Esophagus muscularis mucosa (tissue), 4 donors: ENCODE data around the gene CTU1. TPM values are rescaled to one million over a fixed set of nuclear protein-coding genes. Genes with fewer than 3 reads are reported as not detected.
A peak's percentile ranks its signal among the peaks of the same experiment; 100 is the strongest.
"Not testable (repeated sequence)": the region's sequence is repeated elsewhere in the genome, so short reads cannot be mapped to it uniquely, and the experiment has no call there.

Experiments used
- DNase-seq: peaks from one replicate; pipeline ENCODE4 v3.0.0-alpha.2; 2017; ENCODE audit errors: extremely low spot score
- H3K27ac ChIP-seq, 4 donors: fragments of 200-600 bp; sonication (generic); replicated peaks in 1 of 4; 1 replicate in 3 of 4; 2 replicates in 1 of 4; pipeline ENCODE4 v1.5.1; 2016 to 2019; ENCODE audit warnings: mild to moderate bottlenecking in 1 of 4
- H3K27me3 ChIP-seq, 4 donors: fragments of 200-600 bp; sonication (generic); one replicate each; pipeline versions ENCODE4 v1.5.1 to v1.6.0; 2016 to 2019
- H3K36me3 ChIP-seq, 4 donors: fragments of 200-600 bp; sonication (generic); one replicate each; pipeline ENCODE4 v1.5.1; 2016 to 2019
- H3K4me1 ChIP-seq, 4 donors: fragments of 200-600 bp; sonication (generic); one replicate each; pipeline ENCODE4 v1.5.1; 2016 to 2019
- H3K4me3 ChIP-seq, 4 donors: fragments of 200-600 bp; sonication (generic); 1 replicate in 2 of 4; 2 replicates in 2 of 4; pipeline ENCODE4 v1.5.1; 2016 to 2019; ENCODE audit warnings: mild to moderate bottlenecking in 4 of 4, moderate library complexity in 1 of 4
- H3K9me3 ChIP-seq, 4 donors: fragments of 200-600 bp; sonication (generic); 1 replicate in 3 of 4; 2 replicates in 1 of 4; pipeline ENCODE4 v1.5.1; 2016 to 2019
- CTCF ChIP-seq, 3 experiments: fragments of 200-600 bp in 2 of 3; fragments of 450-650 bp in 1 of 3; sonication (generic) in 2 of 3; IDR thresholded peaks; one replicate each; pipeline ENCODE4 v1.5.1; 2017 to 2019; ENCODE audit warnings: antibody characterized with exemption in 3 of 3, mild to moderate bottlenecking in 2 of 3, moderate library complexity in 1 of 3
- EP300 ChIP-seq: sonication (generic); formaldehyde crosslinking; IDR thresholded peaks from one replicate; pipeline ENCODE4 v1.6.1; 2017; ENCODE audit warnings: antibody characterized with exemption
- POLR2A ChIP-seq: fragments of 450-650 bp; IDR thresholded peaks from one replicate; pipeline ENCODE4 v1.6.1; 2017; ENCODE audit warnings: antibody characterized with exemption, moderate library complexity, mild to moderate bottlenecking, low read depth
- POLR2AphosphoS5 ChIP-seq, 2 donors: sonication (generic); formaldehyde crosslinking; IDR thresholded peaks; one replicate each; pipeline ENCODE4 v1.6.1; 2017; ENCODE audit warnings: antibody characterized with exemption in 2 of 2
- WGBS: methylation state at CpG from one replicate; pipeline ENCODE4 v1.1.5; 2018; 5-methylcytosine and 5-hydroxymethylcytosine counted together
- intact Hi-C: fragments of 100-400 bp; cut with DNase I; formaldehyde crosslinking; loops from one replicate; pipeline ENCODE4 v1.15.1; 2023
- total RNA-seq, 4 donors: library from RNA; depleted of rRNA; stranded (reverse); fragments of >200 nt; gene quantifications; one replicate each; pipeline versions ENCODE4 v1.1.0 to v1.2.1, GENCODE V29; 2016

CTU1 gene
- total RNA-seq, 4 donors from 2014 or later: 7.1 to 18.9 (median 13.7) TPM

DNA sequence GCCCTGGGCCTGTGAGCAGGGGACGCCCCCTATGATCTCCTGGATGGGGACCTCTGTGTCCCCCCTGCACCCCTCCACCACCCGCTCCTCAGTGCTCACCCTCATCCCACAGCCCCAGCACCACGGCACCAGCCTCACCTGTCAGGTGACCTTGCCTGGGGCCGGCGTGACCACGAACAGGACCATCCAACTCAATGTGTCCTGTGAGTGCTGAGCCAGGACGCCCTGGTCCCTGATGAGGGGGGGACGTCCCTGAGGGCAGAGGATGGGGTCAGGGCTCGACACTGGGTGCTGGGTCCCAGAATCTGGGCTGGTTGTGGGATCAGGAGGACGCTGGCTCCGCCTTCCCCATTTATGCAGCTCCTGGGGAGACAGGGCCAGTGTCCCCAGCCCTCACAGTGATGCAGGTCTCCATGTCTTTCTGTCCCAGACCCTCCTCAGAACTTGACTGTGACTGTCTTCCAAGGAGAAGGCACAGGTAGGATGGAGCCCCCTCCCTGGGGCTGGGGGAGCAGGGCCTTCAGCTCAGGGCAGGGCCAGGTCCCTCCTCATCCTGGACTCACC, 36.4 kb upstream of the CTU1 start:
- intact Hi-C loops: no loop called here
- peaks cover 0 to 41% (median 0%) of the 10 kb centered on the region in 4 donors for H3K27me3 ChIP-seq
- 89% methylated on average over 10 of the region's 11 CpGs for WGBS
- H3K9me3 ChIP-seq: peaks cover 0 to 5% (median 0%) of the 10 kb centered on the region in 4 donors
- H3K27ac ChIP-seq: no peak overlapping the region
- no peak for TF ChIP-seq EP300
- no peak for TF ChIP-seq CTCF (IDR thresholded peaks at IDR 0.05)
- TF ChIP-seq POLR2A: no peak
- TF ChIP-seq POLR2AphosphoS5 (IDR thresholded peaks at IDR 0.05): no peak
- H3K4me1 ChIP-seq: no peaks in the 10 kb centered on the region
- no peak overlapping the region for H3K4me3 ChIP-seq
- no peak for DNase-seq
- H3K36me3 ChIP-seq: no peaks in the 10 kb centered on the region

DNA sequence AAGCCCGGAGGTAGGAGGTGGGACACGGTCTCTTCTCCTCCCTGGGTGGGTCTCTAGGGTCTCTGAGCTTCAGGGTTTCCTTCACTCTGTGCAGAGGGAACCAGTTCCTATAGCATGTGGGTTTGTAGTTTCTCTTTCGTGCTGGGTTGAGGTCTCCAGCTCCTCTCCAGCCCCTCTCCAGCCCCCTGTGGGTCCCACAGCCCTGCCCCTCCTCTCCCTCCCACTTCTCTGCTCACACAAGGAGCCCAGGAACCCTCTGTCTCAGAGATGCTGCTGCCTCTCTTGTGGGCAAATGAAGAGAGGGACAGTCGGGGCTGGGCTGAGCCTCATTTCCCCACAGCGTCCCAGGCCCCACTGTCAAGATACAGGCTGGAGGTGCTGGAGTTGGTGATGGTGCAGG, 35.3 kb upstream of the CTU1 start:
- 77% methylated on average over 3 of the region's 5 CpGs for WGBS
- no peak for DNase-seq
- peaks cover 0 to 52% (median 0%) of the 10 kb centered on the region in 4 donors for H3K27me3 ChIP-seq
- no peak overlapping the region for H3K4me3 ChIP-seq
- intact Hi-C loops: no loop called here
- TF ChIP-seq POLR2A (no peak), CTCF (IDR thresholded peaks at IDR 0.05) (no peak), POLR2AphosphoS5 (IDR thresholded peaks at IDR 0.05) (no peak), EP300 (no peak)
- no peaks in the 10 kb centered on the region for H3K9me3 ChIP-seq
- H3K27ac ChIP-seq: no peak overlapping the region
- no peaks in the 10 kb centered on the region for H3K36me3 ChIP-seq
- no peaks in the 10 kb centered on the region for H3K4me1 ChIP-seq

GRCh38 chr19:51142809-51143475, 34.7 kb upstream of the CTU1 start:
- H3K27me3 ChIP-seq: peaks cover 0 to 58% (median 2%) of the 10 kb centered on the region in 4 donors
- H3K4me3 ChIP-seq, H3K36me3 ChIP-seq, H3K9me3 ChIP-seq, DNase-seq, intact Hi-C loops, H3K4me1 ChIP-seq: not testable (repeated sequence)
- peak overlapping the region in 1 of 4 donors; percentile 18 for H3K27ac ChIP-seq
- 68% methylated on average over 9 of the region's 15 CpGs for WGBS

DNA sequence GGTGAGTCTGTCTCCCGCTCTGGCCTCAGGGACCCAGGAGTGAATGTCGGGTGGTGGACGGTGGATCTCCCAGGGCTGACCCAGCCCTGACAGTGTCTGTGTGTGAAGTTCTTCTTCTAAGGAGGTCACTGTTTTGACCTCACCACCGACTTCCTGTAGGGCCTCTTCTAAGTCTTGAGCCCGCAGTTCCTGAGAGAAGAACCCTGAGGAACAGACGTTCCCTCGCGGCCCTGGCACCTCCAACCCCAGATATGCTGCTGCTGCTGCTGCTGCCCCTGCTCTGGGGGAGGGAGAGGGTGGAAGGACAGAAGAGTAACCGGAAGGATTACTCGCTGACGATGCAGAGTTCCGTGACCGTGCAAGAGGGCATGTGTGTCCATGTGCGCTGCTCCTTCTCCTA, 33.9 kb upstream of the CTU1 start, which contains the start of gene SIGLEC7:
SIGLEC7 (plus strand) TSS at position 183 of the 400 bp plus-strand sequence; CDS start at position 252, 69 bp downstream.
- H3K4me1 ChIP-seq: no peaks in the 10 kb centered on the region
- no peak for DNase-seq
- no peak for TF ChIP-seq POLR2AphosphoS5 (IDR thresholded peaks at IDR 0.05)
- TF ChIP-seq POLR2A: no peak
- TF ChIP-seq CTCF (IDR thresholded peaks at IDR 0.05): no peak
- no peak for TF ChIP-seq EP300
- peak within 1 kb of the TSS in 3 of 4 donors; percentile 22 to 48 (median 31) for H3K27ac ChIP-seq
- intact Hi-C loops: no loop called here
- no peak within 1 kb of the TSS for H3K4me3 ChIP-seq
- 40% methylated on average over 13 of the region's 14 CpGs for WGBS
- no peaks in the 10 kb centered on the region for H3K36me3 ChIP-seq
- no peaks in the 10 kb centered on the region for H3K9me3 ChIP-seq
- peaks cover 0 to 66% (median 3%) of the 10 kb centered on the region in 4 donors for H3K27me3 ChIP-seq

DNA sequence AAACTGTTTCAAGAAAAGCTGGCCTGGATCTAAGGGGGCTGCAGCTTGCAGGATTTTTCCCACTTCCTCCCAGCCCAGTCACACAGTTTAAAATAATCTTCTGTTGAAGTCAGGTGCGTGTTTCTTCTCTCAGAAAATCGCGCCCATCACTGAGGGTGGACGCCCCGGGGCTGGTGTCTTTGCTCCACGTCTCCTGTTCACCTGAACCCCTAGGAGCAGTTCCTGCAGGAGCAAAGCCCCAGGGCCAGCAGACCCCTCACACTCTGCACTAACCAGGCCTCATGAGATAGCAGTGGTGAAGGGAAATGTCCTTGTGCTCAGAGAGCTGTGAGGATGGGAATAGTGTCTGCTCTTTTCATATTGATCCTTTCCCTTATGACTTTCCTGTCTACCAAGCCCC, 33.0 kb upstream of the CTU1 start:
- Histone ChIP-seq H3K27ac (no peak overlapping the region), H3K9me3 (no peaks in the 10 kb centered on the region), H3K27me3 (peaks cover 0 to 71% (median 3%) of the 10 kb centered on the region in 4 donors), H3K4me3 (no peak overlapping the region), H3K36me3 (no peaks in the 10 kb centered on the region), H3K4me1 (no peaks in the 10 kb centered on the region)
- 82% methylated on average over 6 of the region's 6 CpGs for WGBS
- no peak for DNase-seq
- TF ChIP-seq POLR2A (no peak), EP300 (no peak), POLR2AphosphoS5 (IDR thresholded peaks at IDR 0.05) (no peak), CTCF (IDR thresholded peaks at IDR 0.05) (no peak)
- intact Hi-C loops: no loop called here
